HG03354 (cell line): Measurements from ENCODE around the gene PXN.
A peak's percentile ranks its signal among the peaks of the same experiment; 100 is the strongest.

Experiments
- ATAC-seq: cut with Tn5 transposase; IDR thresholded peaks from one replicate; pipeline ENCODE4 v1.9.1; 2021; ENCODE audit warnings: mild to moderate bottlenecking; ENCODE audit not compliant: unreplicated experiment, poor library complexity, severe bottlenecking

Gene PXN

GRCh38 chr12:120228291-120229070, 37.0 kb downstream of the PXN start:
- ATAC-seq: peak; percentile 68

DNA sequence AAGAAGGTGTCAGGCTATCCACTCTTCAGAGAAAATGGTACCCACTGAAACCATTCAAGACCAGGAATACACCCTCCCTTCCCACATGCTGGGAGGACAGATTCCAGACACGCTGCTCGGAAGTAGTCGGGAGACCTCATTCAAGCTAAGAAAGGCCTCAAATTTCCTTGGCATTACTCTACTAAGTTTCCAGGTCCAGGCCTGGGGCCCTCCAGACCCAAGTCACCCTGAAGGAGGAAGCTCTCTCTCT, 37.6 kb downstream of the PXN start:
- no peak for ATAC-seq

DNA sequence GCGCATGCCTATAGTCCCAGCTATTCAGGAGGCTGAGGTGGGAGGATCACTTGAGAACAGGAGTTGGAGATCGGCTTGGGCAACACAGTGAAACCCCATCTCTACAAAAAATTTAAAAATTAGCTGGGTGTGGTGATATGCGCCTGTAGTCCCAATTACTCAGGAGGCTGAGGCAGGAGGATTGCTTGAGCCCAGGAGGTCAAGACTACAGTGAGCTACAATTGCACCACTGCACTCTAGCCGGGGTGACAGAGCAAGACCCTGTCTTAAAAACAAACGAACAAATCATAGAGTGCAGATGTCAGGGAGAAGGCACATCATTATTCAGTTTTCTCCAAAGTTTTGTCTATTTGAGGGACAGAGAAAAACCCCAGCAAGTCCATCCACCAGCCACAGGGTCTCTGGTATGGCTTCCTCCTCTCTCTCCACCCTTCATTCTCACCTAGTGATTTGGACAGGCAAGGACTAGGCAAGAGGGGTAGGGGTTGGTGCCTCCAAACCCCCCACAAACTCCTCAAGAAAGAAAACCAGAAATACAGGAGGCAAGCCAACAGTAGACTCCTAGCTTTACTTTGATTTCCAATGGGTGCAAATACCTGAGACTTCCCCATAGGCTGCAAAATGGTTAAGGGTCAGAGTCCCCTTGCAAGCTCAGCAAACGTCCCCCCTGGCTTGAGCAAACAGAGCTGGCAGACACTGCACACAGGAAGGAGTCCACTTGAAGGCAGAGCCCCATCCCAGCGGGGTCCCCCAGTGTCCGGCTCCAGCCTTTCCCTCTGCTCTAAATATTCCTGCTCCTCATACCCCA, 38.1 kb downstream of the PXN start:
- no peak for ATAC-seq

DNA sequence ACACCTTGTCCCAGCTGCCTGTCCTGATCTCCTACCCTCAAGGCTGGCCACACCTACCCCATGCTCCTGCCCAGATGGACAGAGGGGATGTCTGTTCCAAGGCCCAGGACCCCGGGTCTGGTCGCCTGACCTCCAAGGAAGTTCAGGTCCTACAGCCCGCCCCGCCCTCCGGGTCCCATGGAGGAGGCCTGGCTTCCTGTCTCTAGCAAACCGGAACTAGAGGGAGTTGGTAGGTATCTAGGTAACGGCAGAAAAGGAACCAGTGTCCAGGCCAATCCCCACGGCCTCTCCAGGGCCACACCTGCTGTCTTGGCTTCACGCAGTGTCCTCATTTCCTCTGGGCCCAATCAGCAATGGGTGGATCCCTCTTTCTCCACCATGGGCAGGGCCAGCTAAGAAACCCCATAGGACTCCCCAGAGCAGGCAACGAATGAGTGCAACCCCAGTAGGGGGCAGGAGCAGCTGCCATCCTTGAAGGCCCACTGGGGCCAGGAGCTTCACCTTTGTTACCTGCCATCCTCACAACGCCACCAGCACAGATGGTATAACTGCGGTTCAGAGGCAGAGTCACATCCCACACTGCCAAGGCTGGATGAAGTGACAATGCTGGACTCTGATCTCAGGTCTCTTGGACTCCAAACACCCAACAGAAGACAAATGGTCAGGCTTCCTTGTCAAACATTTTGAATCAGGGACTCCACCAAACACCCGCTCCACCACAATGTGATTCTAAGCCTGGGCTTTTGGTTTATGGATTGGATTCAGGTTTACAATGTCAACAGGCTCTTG, 39.5 kb downstream of the PXN start:
- no peak for ATAC-seq

GRCh38 chr12:120225200-120225558, 40.4 kb downstream of the PXN start:
- no peak for ATAC-seq

- no peak for ATAC-seq
Observed at GRCh38 chr12:120224304-120225199, 41.0 kb downstream of the PXN start.

- no peak for ATAC-seq
Observed at GRCh38 chr12:120223458-120224303, 41.8 kb downstream of the PXN start.

GRCh38 chr12:120222288-120222832, 43.2 kb downstream of the PXN start:
- no peak for ATAC-seq

- ATAC-seq: no peak
Observed at GRCh38 chr12:120221576-120221900, 44.0 kb downstream of the PXN start.

DNA sequence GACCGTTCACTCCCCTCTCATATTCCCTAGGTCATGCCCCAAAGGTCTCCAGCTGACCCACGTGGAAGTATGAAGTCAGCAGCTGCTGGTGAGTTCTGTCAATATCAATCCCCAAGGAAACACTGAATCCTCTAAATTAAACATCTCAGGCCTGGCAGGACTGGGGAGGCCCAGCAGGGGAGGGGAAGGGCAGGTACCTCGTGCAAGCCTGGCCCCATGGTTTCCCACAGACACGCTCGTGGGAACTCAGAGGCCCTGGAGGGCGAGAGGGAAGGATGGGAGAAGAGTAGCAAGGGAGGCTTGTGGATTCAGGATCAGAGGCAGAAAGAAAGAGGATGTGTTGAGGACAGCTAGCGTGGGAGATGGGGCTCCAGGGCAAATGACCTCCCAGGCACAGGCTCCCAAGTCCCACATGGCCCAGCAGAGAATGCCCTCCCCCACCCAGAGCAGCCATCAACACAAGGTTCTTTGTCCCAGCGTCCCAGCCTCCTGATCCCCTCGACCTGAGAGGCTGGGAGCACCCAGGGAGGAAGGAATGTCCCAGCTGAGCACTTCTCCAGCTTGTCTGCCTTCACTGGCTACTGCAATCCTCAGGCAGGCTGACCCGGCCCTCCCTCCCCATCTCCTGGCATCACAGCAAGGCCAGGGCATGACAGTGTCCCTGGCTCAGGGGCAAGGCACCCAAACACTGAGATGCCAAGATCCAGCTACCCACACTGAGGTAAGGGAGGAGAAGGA, 44.5 kb downstream of the PXN start:
- no peak for ATAC-seq

DNA sequence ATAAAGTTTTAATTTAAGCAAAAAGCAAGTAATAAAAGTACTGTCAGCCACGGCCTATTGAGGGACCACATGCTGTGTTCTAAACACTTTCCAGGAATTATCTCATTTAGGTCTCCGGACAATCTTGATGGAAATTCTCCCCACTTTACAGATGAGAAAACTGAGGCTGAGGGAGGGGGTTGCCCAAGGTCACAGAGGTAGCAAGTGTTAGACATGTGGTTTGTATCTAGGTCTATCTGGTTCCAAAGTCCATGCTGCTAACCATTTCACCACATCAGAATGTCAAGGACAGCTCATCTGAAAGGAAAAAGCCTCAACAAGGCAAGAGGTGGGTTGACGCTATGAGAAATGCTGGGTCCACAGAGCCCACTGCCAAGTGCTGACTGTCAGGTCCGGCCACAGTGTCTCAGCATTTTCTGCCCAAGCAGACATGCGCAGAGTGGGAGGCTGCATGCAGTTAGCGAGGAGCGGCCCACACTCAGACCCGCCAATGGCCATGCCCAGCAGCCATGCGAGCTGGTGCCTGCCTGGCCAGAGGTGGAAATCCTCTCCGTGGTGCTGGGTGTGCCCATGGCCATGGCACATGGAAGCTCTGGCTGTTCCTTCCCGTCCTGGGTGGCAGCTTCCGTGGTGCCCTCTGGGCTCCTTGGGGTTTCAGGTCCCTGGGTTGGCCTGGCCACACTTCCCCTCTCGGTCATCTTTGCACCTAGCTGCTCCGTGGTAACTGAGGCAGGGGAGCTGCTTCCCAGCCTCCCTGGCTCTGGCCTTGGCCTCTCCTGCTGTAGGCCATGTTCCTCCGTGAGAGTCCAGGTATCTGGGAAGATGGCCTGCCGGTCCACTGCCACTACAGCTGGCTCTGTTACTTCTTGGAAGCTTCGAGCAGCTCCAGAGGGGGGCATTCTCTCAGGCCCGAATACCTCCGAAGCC, 46.6 kb downstream of the PXN start:
- ATAC-seq: no peak

DNA sequence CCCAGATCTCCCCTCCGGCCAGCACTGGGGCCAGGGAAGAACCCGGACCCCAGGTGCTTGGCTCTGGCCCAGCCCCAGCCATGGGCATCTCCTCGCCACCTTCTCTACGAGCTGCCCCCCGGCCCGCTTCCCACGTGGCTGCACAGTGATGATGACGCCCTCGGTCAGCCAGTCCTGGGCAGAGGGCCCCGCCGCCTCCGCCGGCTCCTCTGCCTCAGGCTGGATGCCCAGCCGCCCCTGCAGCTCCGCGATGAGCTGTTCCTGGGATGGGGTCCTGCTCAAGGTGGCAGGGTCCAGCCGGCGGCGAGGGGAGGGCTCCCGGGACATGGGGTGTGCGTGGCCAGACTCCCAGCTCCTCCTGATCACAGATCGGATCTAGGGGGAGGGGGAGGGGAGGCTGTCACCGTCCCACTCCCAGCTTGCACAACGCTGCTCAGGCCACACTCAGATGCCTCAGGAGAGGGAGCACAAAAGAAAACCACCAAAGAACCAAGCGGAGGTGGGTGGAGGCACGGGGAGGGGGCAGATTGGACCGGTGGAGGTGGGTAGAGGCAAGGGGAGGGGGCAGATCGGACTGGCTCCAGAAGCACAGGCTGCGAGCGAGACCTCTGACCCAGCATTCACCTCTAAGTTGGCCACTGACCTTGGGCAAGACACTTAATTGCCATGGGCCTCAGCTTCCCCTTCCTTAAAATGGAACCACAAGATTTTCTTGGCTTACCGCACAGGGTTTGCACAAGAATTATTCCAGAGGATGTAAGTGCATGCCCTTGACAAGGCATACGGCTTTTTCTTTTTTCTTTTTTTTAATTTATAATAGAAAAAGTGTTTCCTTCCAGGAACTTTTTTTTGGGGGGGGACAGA, 48.6 kb downstream of the PXN start:
- no peak for ATAC-seq

DNA sequence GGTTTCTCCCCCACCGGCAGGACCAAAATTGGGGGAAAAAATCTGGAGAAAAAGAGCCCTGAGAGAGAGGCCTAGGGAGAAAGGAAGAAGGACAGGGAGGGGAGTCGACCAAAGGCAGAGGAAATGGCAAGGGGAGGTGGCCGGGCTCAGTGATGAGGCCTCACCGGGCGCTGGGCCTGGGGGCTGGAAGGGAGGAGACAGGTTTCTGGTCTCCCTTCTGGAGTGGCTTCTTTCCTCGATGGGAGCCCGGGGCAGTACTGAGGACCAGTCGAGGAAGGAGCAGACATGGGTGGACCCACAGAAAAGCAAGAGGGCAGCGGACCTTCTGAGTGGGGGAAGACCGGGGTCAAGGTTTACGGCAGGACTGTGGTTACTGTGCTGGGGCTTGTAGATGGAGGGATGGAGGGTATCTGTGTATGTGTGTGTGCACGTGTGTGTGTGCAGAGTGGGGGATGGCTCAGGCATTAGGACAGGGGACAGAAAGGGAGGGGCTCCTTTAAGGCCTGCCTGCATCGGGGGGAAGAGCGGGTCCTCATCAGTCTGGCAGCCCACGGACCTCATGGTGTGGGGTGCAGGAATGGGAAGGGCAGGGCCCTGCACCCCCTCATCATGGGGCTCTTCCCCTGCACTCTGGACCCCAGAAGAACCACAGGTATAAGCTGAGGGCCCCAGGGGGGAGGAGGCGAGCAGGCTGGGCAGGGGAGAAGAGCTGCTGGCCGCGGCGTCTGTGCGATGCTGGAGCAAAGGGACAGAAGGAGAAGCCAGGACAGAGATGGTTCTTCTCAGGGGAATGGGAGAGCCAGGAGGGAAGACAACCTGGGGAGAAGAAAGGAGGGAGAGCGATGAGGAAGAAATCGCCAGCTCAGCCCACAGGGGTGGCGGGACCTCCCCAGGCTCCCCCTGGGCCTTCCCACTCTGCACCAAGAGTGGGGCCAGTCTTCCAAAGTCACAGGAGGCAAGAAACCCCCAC, 49.5 kb downstream of the PXN start:
- no peak for ATAC-seq

GRCh38 chr12:120215357-120215735, 50.2 kb downstream of the PXN start:
- ATAC-seq: no peak

GRCh38 chr12:120214626-120215356, 50.7 kb downstream of the PXN start:
- no peak for ATAC-seq
